Fibroblast of skin of scalp (primary cell): ENCODE measurements around the gene FSTL4.

Experiments
- DNase-seq: peaks from one replicate; pipeline ENCODE4 v3.0.0-alpha.2; 2013

FSTL4 gene

DNA sequence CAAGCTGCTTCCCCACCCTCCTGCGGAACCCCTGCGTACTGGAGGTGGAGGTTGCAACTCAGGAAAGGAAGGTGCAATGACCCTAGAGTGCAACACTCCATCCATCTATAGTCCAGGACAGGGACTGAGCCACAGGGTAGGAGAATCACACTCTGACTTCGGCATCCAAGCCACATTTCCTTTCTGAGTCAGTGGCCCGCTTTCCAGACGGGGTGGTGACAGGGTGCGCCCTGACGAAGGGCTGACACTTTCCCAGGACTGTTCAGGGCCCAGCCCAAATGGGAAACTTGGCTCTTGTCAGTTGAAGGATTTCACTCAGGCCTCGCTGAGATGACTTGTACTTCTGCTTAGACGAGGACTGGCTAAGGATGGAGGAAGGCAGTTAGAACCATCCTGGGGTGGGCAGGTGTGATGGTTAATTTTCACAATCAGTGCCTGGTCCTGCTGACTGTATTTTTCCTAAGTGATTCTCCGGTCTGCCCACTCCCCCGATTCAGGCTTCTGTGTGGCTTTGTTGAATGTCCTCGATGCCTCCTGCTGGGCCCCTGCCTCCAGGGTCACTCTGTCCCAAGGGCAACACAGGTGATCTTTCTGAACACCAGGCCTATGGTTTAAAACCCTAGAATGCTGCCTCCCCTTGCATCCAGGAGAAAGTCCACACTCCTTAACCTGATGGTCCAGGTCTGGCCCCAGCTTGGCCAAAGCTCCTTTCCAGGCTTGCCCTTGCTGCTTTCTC, 228.1 kb downstream of the FSTL4 start:
- no peak for DNase-seq

DNA sequence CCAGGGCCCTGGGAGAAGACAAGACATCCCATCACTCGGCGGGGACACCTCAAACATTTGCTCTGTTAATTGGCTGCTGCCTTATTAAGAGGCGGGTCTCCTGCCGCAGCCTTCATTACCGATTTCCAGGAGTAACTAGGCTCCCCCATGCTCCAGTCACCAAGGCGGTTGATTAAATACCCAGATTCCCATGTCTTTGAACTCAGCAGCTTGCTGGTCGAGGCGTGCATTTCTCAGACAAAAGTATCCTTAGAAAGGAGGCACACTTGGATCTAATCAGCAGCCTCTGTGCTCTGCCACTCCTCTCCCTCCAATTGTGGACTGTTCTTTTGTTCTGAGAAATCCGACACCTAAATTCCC, 228.8 kb downstream of the FSTL4 start:
- DNase-seq: no peak

GRCh38 chr5:133382661-133383579, 229.4 kb downstream of the FSTL4 start:
- no peak for DNase-seq

DNA sequence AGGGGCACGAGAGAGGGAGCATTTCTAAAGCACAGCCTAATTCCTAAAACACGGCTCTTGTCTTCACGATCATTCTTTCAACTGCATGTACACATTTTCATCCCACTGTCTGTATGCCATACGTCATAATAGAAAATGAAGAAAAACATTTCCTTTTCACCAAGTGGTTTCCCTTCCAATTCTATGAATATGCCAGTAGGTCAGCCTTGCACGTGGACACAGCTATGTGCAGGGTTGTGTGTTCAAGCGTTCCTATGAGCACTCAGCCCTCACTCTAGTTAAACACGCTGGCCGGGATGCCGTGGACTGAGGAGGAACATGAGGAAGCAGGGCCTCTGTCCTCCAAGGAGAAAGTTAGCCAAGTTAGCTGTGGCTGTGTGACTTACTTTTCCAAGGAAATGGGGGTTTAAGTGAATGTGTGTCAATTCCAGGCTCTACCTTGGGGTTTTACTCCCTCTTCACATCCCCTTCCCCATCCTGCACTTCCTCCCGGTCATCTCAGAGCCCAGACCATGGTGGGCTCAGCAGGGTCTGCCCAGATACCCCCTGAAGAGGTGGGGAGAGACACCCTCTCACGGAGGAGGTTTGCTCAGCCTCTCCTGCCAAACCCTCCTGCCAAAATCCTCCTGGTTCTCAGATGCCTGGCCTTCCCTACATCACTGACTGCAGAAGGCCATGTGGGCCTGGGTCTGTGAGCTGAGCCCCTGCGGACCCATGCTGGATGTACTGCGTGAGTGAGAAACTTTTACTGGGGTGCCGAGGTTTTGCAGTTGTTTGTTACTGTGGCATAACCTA, 230.6 kb downstream of the FSTL4 start:
- no peak for DNase-seq

DNA sequence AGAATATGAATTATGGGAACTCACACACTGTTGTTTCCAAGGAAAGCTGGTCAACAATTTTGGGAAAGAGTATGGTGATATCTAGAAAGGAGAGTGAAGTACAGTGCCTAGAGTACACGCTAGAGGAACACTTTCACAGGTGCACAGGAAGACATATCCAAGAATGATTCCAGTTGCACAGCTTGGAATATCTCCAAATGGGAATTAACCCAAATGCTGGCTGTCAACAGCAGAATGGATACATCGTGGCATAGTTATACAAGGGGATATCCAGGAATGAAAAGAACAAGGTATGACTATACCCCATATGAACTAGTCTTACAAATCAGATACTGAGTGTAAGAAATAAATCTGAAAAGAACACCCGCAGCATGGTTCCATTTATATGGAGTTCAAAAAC, 231.3 kb downstream of the FSTL4 start:
- no peak for DNase-seq

DNA sequence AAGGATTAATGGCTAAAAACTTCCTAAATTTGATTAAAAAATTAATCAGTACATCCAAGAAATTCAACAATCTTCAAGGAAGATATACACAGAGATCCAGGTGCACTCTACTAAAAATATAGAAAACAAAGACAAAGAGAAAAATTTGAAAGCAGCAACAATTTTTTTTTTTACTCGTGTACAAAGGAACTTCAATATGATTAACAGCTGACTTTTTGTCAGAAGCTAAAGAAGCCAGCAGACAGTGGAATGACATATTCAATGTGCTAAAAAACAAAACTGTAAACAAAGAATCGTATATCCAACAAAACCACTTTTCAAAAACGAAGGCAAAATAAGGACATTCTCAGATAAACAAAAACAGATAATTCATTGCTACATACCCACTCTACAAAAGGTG, 234.6 kb downstream of the FSTL4 start:
- no peak for DNase-seq

- DNase-seq: no peak
These were observed 235.4 kb downstream of the FSTL4 start for GRCh38 chr5:133376986-133377385.

DNA sequence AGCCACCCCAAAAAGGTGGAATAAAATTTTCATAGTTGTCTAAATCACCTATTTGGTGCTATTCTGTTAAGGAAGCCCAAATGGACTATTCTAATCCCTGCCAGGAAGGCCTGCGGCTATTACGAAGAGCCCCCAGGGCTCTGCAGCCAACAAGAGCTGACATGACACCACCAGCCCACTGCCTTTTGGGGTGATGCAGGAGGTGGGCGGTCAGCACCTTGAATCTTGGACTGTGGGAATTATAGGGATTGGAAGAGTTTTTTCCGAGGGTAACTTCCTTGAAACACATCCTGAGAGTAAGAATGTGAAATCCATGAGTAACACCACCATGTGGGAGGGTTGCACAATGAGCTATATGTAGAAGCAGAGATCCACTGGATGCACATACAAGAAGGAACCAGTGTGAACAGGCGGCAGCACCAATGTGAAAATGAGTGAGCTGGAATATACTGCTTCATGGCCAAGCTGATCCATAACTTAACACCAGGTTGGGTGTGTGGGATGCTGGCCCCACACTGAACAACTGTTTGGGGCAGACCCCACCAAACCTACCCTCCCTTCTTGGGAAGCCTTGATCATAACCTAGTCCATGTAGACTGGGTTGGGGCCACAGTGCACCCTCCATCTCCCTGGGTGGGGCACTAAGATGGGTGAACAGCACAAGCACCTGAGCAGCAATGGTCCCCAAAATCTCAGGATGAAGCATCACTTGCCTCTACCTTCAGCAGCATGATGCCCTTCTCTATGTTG, 239.0 kb downstream of the FSTL4 start:
- DNase-seq: no peak

DNA sequence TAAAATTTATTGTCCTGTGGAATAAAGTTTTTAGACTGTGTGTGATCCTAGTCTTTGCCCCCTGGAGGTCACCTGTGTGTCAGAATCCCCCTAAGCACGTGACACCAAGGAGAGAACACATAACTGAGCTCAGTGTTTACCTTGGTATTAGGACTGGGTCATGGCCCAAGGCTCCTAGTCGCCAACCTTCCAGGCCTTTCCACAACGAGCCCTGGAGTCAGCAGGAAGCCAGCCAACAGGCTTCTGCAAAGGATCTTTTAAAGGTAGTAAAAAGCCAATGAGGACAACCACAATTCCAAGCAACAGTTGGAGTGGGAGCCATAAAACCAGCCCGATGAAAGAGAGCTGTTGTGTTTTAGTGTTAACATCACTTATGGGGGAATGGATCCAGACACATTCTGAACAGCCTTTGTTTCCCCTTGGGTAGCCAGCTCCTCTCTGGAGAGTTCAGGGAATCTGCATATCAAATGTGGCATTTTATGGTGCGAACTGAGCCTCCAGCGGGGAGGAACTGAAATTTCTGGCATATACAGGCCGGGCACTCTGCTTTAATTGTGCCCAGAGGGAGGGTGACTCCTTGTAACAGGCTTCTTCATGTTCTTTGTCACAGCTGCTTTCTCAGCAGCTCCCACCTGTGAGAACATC, 239.9 kb downstream of the FSTL4 start:
- DNase-seq: no peak

- DNase-seq: no peak
These were observed 240.8 kb downstream of the FSTL4 start for GRCh38 chr5:133371371-133372155.

DNA sequence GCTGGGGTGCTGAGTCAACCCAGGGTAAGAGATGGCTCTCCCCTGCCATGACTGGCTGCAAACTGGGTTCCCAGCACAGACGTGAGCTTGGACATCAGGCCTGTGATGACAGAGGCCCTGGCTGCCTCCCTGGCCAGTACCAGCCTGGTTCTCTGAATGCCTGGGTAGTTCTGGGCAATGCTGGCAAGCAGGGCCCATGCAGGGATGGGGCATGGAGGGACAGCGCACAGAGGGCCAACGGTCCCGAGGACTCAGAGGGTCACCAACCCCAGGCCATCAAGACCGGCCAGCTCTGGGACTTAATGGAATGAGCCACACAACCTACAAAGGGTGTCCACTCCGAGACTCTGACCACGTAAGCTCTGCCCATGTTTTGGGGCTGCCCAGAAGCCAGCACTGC, 241.4 kb downstream of the FSTL4 start:
- no peak for DNase-seq

DNA sequence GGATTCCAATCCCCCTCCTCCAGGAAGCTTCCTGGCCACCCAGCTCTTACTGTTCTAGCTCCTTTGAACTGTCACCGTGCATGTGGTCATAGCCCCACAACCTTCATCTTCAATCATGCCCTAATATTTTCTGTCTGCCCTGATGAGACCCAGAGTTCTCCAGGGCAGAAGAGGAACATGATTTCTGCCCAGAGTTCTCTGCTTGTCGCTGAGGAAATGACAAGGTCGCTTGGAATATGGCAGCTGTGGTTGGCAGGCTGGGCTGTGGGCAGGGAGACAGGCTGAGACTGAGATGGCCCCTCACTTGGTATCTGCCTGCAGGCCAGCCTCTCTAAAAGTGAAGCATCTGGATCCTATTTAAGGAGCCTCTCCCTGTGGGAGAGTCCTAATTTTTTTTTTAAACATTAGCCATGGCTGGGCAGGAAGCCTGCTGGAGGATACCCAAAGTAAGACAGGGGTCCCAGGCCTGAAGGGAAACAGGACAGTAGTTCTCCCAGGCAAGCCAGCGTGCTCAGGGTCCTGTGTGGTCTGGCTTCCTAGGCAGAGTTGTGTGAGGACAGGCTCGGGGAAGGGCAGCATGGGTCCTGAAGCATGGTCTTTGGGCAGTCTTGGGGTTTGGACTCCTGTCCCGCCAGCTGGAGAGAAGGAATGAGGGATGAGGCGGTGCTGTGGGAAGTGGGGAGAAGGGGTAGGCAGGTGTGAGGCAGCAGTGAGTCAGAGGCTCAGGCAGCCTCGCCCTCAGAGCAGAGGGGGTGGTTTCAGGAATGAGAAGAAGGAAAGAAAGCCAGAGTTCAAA, 242.1 kb downstream of the FSTL4 start:
- DNase-seq: no peak

- no peak for DNase-seq
These were observed 243.2 kb downstream of the FSTL4 start for GRCh38 chr5:133368916-133369783.

DNA sequence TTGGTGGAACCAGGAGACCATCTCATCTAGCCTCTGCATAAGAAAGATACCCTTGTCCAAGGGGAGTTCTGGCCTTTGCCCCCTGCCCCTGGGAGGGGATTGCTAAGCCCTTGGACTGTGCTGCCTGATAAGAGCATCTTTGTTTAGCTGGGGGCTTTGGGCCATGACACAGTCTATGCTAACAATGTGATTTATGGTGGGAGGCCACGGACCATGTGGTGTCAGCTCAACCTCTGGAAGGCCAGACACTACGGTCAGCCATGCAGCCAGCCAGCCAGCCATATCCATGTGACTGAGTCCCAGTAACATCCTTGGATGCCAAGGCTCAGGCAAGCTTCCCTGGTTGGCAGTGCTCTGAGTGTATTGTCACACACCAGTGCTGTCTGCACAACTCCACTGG, 244.4 kb downstream of the FSTL4 start:
- no peak for DNase-seq

DNA sequence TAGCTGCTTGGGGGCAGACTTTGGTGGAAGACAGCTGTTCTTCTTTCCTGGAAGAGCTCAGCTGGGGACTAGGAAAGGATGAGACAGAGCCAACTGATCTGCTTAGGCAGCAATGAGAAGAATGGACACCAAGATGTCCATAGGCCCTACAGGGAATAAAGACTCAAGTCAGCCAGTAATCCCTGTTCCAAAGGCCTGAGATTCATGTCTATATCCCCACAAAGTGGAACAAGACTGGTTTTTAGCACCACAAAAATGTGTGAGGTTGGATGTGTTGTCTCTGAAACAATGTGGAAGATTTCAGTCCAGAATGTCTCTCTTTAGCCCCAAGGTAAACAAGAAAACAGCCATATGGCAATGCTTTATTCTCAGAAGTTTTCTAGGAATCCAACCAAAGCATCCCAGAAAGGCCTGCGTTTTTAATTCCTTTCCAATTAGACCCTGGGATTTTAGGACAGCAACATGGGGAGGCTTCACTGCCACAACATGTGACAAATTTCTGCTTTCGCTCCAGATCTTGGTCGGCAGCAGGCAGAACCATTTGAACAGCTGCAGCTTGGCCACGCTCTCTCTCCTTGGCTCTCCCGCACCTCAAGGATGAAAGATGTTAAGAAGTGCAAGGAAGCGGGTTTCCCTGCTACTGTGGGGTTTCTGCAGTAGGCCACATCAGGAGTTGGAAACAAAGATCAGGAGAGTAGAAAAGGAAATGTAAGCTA, 245.1 kb downstream of the FSTL4 start:
- DNase-seq: no peak

- no peak for DNase-seq
These were observed 245.9 kb downstream of the FSTL4 start for GRCh38 chr5:133366438-133366837.

DNA sequence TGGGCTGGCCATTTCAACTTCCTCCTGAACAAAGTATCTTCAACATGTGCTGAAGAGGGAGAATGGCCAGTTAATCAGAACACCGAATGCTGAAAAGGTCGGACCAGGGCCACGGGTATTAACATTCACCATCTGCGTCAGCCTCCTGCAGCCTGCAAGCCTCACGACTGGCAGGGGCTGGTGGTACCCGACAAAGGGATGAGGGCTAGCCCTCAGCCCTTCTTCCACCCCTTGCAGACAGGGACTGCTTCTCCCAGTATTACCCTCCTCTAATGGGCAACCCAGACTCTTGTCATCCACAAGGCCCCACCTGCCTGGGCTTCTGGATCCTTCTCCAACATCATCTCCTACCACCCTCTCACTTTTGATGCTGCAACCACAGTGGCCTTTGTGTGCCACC, 246.6 kb downstream of the FSTL4 start:
- DNase-seq: no peak

DNA sequence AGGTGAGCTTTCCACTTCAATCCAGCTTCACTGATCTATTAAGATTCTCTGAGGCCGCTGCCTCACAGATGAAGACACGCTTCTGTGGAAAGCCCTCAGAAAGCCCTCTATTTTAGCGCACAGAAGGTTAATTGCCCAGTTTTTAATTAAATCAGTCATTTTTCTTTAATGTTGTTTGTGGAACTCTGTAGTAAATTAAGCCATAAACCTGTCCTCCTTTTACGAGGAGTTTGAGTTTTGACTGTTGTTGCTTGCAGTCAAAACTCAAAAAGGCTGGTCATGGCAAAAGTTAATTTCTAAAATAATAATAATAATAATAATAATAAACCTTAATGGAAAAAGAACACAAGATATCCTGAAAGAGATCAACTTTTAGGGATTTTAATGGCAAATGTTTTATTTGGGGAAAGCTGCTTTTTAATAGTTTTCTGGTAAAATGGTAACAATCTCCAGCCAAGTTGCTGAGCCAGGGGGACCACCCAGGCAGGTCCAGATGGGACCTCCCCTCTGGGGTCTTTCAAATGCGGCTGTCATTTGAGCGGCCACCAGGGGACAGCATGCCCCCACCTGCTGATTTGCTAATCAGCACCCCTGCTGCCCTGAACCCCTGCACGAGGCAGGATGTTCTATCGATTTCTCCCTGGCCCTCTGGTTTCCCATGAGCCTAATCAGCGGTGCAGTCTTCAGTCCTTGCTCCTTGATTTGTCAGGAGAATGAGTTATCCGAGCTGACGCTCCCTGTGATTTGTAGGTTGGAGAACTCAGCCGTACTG, 247.2 kb downstream of the FSTL4 start:
- no peak for DNase-seq
